Neural progenitor cell (in vitro differentiated cells): ENCODE results near the gene PKP3.

ENCODE experiments used
- CTCF ChIP-seq: fragments of 200-600 bp; sonication (generic); IDR thresholded peaks from 2 replicates; pipeline ENCODE4 v1.5.1; 2017; ENCODE audit warnings: antibody characterized with exemption, mild to moderate bottlenecking
- EZH2 ChIP-seq: fragments of 200-600 bp; sonication (generic); IDR thresholded peaks from 2 replicates; pipeline ENCODE4 v1.6.1; 2017; ENCODE audit warnings: antibody characterized with exemption, mild to moderate bottlenecking, moderate library complexity

DNA sequence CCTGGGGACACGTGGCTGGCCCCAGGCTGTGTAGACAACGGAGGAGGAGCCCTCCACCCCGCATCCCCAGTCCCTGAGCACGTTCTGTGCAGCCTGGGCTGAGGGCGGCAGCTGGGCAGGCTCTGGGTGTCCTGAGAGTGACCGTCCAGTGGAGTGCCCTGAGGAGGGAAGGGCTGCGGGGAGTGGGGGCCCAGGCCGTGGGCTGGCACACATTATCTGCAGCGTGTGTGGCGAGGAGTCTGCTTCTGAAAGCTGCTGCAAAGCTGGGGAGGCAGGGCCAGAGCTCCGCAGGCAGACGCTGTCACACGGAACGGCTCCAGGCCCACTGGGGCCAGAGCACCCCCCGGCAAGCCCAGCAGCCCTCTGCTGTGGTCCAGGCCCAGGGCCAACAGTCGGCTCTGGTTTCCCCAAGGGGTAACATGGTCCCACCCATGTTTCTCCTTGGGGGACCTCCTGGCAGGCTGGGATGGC, 48.6 kb downstream of the PKP3 start:
- no peak for TF ChIP-seq CTCF
- no peak for TF ChIP-seq EZH2
